Tibial nerve (tissue), 4 donors: ENCODE results near the gene MS4A6E. TPM values are rescaled to one million over a fixed set of nuclear protein-coding genes. Genes with fewer than 3 reads are reported as not detected.

Experiments
- DNase-seq, 2 donors: peaks; one replicate each; pipeline ENCODE4 v3.0.0-alpha.2; 2019; ENCODE audit warnings: low spot score in 2 of 2
- H3K27ac ChIP-seq, 4 donors: fragments of 200-600 bp; sonication (generic) in 3 of 4; one replicate each; pipeline ENCODE4 v1.5.1; 2017 to 2019; ENCODE audit warnings: mild to moderate bottlenecking in 1 of 4
- H3K27me3 ChIP-seq, 2 donors: fragments of 200-600 bp; sonication (generic) in 1 of 2; one replicate each; pipeline versions ENCODE4 v1.5.1 to v1.6.0; 2017 to 2019
- H3K36me3 ChIP-seq, 3 donors: fragments of 200-600 bp; sonication (generic); one replicate each; pipeline ENCODE4 v1.5.1; 2018 to 2019
- H3K4me1 ChIP-seq, 4 donors: fragments of 200-600 bp; sonication (generic) in 3 of 4; one replicate each; pipeline ENCODE4 v1.5.1; 2017 to 2019
- H3K4me3 ChIP-seq, 4 donors: fragments of 200-600 bp; sonication (generic) in 3 of 4; one replicate each; pipeline ENCODE4 v1.5.1; 2017 to 2019; ENCODE audit warnings: mild to moderate bottlenecking in 1 of 4, moderate library complexity in 1 of 4
- H3K9me3 ChIP-seq, 4 donors: fragments of 200-600 bp; sonication (generic) in 3 of 4; one replicate each; pipeline ENCODE4 v1.5.1; 2017 to 2019
- CTCF ChIP-seq, 5 experiments: fragments of 200-600 bp in 3 of 5; fragments of 450-650 bp in 2 of 5; sonication (generic) in 3 of 5; IDR thresholded peaks; one replicate each; pipeline ENCODE4 v1.5.1; 2016 to 2019; ENCODE audit warnings: antibody characterized with exemption in 5 of 5, mild to moderate bottlenecking in 3 of 5, moderate library complexity in 2 of 5
- EP300 ChIP-seq, 2 donors: sonication (generic); formaldehyde crosslinking; IDR thresholded peaks; one replicate each; pipeline ENCODE4 v1.6.1; 2017; ENCODE audit warnings: antibody characterized with exemption in 2 of 2, mild to moderate bottlenecking in 1 of 2
- POLR2A ChIP-seq, 2 donors: fragments of 450-650 bp; IDR thresholded peaks; one replicate each; pipeline ENCODE4 v1.6.1; 2017; ENCODE audit warnings: antibody characterized with exemption in 2 of 2, mild to moderate bottlenecking in 2 of 2, moderate library complexity in 2 of 2
- WGBS, 2 donors: methylation state at CpG; one replicate each; pipeline ENCODE4 v1.1.5; 2018; 5-methylcytosine and 5-hydroxymethylcytosine counted together
- total RNA-seq, 4 donors: library from RNA; depleted of rRNA; stranded (reverse); fragments of >200 nt; gene quantifications; one replicate each; pipeline ENCODE4 v1.1.0, GENCODE V29; 2016

The MS4A6E gene
- total RNA-seq, 4 donors from 2014 or later = not detected

GRCh38 chr11:60372767-60373166 lies 45.7 kb downstream of the MS4A6E start:
- Histone ChIP-seq H3K36me3 (no peaks in the 10 kb centered on the region), H3K4me1 (no peaks in the 10 kb centered on the region), H3K4me3 (no peak overlapping the region), H3K9me3 (no peaks in the 10 kb centered on the region), H3K27me3 (no peaks in the 10 kb centered on the region), H3K27ac (no peak overlapping the region)
- 82 to 84% methylated on average over 3 of the region's 3 CpGs for WGBS, 2 donors
- DNase-seq = no peak
- TF ChIP-seq CTCF (IDR thresholded peaks at IDR 0.05) (no peak), EP300 (IDR thresholded peaks at IDR 0.05) (no peak)

GRCh38 chr11:60375316-60375715 lies 48.3 kb downstream of the MS4A6E start:
- Histone ChIP-seq H3K36me3 (no peaks in the 10 kb centered on the region), H3K27me3 (no peaks in the 10 kb centered on the region), H3K4me3 (no peak overlapping the region), H3K9me3 (no peaks in the 10 kb centered on the region), H3K4me1 (no peaks in the 10 kb centered on the region), H3K27ac (no peak overlapping the region)
- 93% methylated on average over 3 of the region's 3 CpGs for WGBS, 2 donors
- no peak for DNase-seq
- TF ChIP-seq EP300 (IDR thresholded peaks at IDR 0.05) = no peak
- no peak for TF ChIP-seq POLR2A (IDR thresholded peaks at IDR 0.05)
- TF ChIP-seq CTCF (IDR thresholded peaks at IDR 0.05) = no peak

- H3K4me1 ChIP-seq = no peaks in the 10 kb centered on the region
- WGBS, 2 donors = 81 to 96% methylated on average over 3 of the region's 3 CpGs
Observed at GRCh38 chr11:60376601-60377000, 49.5 kb downstream of the MS4A6E start.

GRCh38 chr11:60377401-60378136 lies 50.5 kb downstream of the MS4A6E start:
- 73 to 80% methylated on average over 2 of the region's 2 CpGs for WGBS, 2 donors
- H3K4me1 ChIP-seq = no peaks in the 10 kb centered on the region
- no peak overlapping the region for H3K4me3 ChIP-seq
- H3K36me3 ChIP-seq = no peaks in the 10 kb centered on the region
- H3K9me3 ChIP-seq = no peaks in the 10 kb centered on the region
- DNase-seq = peak; percentile 18 to 60
- no peak for TF ChIP-seq CTCF (IDR thresholded peaks at IDR 0.05)
- TF ChIP-seq POLR2A (IDR thresholded peaks at IDR 0.05) = peak in 1 of 2 donors; percentile 21
- TF ChIP-seq EP300 (IDR thresholded peaks at IDR 0.05) = peak; percentile 55 to 65
- H3K27ac ChIP-seq = peak overlapping the region in 3 of 4 donors; percentile 37 to 56 (median 55)
- no peaks in the 10 kb centered on the region for H3K27me3 ChIP-seq

More at GRCh38 chr11:60376601-60377000, 49.5 kb downstream of the MS4A6E start:
- Histone ChIP-seq H3K9me3 (no peaks in the 10 kb centered on the region), H3K27ac (peak overlapping the region in 1 of 4 donors; percentile 55), H3K27me3 (no peaks in the 10 kb centered on the region), H3K4me3 (no peak overlapping the region), H3K36me3 (no peaks in the 10 kb centered on the region)
- TF ChIP-seq CTCF (IDR thresholded peaks at IDR 0.05) = no peak
- TF ChIP-seq EP300 (IDR thresholded peaks at IDR 0.05) = no peak
- no peak for TF ChIP-seq POLR2A (IDR thresholded peaks at IDR 0.05)
- DNase-seq = no peak

GRCh38 chr11:60378354-60378753 lies 51.3 kb downstream of the MS4A6E start, which contains the start of gene MS4A7:
Gene MS4A7 (plus strand): TSS chr11:60378532. CDS start chr11:60383142, 4,610 bp downstream.
- Histone ChIP-seq H3K4me1 (no peaks in the 10 kb centered on the region), H3K36me3 (no peaks in the 10 kb centered on the region), H3K27me3 (no peaks in the 10 kb centered on the region), H3K27ac (peak within 1 kb of the TSS in 3 of 4 donors; percentile 55 to 61 (median 56)), H3K9me3 (no peaks in the 10 kb centered on the region), H3K4me3 (peak within 1 kb of the TSS; percentile 3 to 35 (median 14))
- WGBS, 2 donors = 41 to 42% methylated on average over 3 of the region's 3 CpGs
- peak in 1 of 2 donors; percentile 20 for DNase-seq
- TF ChIP-seq POLR2A (IDR thresholded peaks at IDR 0.05) (peak in 1 of 2 donors; percentile 15), CTCF (IDR thresholded peaks at IDR 0.05) (no peak), EP300 (IDR thresholded peaks at IDR 0.05) (peak in 1 of 2 donors; percentile 48)
